ENCODE measurements around the gene HORMAD2. TPM values are rescaled to one million over a fixed set of nuclear protein-coding genes. Genes with fewer than 3 reads are reported as not detected.

The HORMAD2 gene
- total RNA-seq, 4 donors from 2014 or later, result not detected

DNA sequence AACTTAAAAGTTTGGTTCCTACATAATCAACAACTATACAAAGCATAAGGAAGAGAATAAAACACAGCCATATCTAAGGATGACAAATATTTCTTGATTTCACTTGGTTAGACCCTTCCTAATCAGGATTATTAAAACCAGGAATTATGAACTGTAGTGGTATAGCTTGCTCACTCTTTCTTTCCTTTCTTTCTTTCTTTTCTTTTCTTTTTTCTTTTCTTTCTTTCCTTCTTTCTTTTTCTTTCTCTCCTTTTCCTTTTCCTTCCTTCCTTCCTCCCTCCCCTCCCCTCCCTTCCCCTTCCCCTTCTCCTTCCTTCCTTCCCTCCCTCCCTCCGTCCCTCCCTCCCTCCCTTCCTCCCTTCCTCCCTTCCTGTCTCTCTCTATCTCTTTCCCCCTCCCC lies 78.0 kb downstream of the HORMAD2 start:
- TF ChIP-seq, protein P1, sequence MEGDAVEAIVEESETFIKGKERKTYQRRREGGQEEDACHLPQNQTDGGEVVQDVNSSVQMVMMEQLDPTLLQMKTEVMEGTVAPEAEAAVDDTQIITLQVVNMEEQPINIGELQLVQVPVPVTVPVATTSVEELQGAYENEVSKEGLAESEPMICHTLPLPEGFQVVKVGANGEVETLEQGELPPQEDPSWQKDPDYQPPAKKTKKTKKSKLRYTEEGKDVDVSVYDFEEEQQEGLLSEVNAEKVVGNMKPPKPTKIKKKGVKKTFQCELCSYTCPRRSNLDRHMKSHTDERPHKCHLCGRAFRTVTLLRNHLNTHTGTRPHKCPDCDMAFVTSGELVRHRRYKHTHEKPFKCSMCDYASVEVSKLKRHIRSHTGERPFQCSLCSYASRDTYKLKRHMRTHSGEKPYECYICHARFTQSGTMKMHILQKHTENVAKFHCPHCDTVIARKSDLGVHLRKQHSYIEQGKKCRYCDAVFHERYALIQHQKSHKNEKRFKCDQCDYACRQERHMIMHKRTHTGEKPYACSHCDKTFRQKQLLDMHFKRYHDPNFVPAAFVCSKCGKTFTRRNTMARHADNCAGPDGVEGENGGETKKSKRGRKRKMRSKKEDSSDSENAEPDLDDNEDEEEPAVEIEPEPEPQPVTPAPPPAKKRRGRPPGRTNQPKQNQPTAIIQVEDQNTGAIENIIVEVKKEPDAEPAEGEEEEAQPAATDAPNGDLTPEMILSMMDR (IDR thresholded peaks at IDR 0.05; ENCODE audit: low read depth), result no peak

DNA sequence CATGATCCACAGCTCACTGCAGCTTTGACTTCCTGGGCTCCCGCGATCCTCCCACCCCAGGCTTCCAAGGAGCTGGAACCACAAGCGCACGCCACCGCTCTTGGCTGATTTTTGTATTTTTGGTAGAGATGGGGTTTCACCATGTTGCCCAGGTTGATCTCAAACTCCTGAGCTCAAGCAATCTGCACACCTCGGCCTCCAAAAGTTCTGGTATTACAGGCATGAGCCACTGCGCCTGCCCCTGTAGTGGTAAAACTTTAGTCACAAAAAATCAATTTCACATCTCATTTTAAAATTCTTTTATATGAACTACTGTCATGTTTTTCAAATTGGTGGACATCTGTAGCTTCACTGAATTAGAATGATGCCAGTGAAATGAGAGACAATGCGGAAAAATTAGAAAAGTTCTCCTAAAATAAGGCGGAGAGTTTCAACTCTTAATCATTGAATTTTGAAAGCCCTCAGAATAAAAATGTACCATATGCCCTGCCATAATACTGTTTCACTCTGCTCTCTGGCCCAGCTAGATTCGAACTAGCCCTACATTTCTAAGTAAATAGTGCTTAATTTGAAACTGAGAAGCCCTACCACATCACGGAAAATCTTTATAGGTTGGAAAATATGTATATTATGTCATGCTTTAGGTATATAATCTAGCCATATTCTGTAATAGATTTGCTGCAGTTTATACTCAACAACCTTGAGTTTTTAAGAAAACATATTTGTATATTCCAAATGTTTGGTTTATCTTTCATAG lies 78.7 kb downstream of the HORMAD2 start:
- TF ChIP-seq, protein P1 (IDR thresholded peaks at IDR 0.05; ENCODE audit: low read depth), result no peak

DNA sequence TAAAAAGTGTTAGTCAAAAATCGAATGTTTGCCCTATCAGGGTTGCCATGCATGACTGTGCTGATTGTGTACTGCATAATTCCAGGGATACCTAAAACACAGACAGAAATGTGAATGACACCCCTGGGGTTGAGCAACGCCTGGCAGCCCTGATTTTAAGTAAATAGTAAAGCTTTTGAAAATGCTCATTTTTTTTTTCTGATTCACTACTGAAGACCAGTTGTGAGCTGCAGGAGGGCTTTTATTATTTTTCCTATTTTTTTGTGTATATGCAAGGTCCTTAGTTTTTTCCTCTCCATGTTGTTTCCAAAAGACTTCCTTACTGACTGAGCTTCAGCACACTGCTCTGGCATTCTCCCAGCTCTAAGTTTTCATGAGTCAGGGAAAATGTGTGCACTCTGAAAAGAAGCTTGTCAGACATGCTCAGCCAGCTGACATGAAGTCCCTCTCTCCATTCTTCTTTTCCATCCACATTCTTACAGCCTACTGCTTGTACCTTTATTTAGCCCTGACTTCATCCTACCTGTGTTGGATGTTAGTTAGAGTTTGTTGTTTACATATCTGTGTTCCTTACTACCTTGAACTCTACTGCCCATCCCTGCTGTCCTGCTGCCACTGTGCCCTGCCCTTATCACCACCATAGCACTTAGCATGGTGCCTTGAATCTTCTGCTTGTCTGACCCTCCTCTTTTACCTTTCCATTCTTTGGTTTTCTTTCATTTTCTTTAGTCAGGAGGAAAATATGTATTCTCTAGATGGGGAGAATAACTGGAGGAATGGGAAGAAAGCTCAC lies 79.5 kb downstream of the HORMAD2 start:
- TF ChIP-seq, protein P1 (IDR thresholded peaks at IDR 0.05; ENCODE audit: low read depth), result no peak

DNA sequence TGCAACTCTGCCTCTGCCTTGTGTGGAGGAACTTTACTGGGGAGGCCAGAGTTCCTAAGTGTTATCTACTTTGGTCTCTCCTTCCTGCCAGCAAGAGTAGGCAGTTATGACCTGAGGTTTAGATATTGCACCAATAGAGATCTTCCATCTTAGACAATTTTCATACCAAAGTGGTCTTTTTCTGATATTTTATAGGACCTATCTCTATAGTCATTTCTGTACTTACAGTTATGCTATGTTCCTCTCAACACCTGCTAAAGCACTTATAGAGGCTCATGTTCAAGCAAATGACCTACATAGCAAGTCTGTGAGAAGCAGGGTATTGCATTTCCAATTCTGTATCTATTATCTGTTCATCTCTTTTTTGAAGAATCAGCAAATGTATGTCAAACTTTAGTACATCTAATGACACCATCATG lies 80.8 kb downstream of the HORMAD2 start:
- TF ChIP-seq, protein P1 (IDR thresholded peaks at IDR 0.05; ENCODE audit: low read depth), result no peak

DNA sequence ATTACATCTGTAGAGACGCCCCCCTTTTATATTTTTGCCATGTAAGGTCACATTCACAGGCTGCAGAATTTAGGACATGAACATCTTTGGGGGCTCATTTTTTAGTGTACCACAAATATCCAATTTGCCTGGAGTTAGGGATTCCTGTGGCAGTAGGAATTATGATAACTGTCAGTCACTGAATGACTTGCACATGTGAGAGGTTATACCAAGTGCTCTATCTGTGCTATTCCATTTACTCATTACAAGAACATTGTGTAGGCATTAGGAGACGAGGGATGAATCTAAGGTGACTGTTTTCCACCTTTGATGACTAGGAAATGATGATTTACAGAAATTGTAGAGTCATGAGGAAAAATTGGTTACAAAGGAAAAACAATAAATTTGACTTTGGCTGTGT lies 87.0 kb downstream of the HORMAD2 start:
- TF ChIP-seq, protein P1 (IDR thresholded peaks at IDR 0.05; ENCODE audit: low read depth), result no peak

DNA sequence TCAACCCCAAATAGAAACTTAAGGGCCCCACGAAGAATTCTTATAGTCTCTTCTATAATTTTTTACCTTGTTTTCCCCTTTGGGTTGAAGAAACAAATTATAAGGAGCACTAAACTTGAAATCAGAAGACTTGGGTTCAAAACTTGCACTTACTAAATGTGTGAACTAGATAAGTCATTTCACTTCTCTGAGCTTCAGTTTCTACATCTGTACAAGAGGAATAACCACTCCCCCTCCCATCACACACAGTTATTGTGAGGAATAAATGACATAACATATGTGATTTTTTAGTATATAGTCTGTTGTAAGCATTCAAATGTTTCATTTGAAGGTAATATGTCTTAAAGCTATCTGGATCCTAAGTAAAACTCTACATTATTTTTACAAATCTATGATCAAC lies 87.5 kb downstream of the HORMAD2 start:
- TF ChIP-seq, protein P1 (IDR thresholded peaks at IDR 0.05; ENCODE audit: low read depth), result no peak

DNA sequence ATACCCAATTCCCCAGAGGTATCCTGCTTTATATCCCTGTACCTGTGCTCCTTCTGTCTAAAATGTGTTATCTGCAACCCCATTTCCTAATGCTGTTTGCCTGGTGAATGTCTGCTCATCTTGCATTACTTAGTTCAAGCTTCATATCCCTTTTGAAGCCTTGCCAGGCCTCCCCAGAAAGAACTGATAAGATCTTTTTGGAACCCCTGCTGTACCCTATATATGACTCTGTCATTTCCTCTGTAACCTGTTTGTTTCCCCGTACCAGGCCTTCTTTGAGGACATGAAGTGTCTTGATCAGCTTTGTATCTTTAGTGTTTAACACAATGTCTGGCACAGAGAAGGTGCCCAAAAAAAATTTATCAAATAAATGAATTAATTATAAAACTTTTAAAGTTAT lies 88.7 kb downstream of the HORMAD2 start:
- TF ChIP-seq, protein P1 (IDR thresholded peaks at IDR 0.05; ENCODE audit: low read depth), result no peak

Data from subcutaneous adipose tissue (tissue), 4 donors.